B cell (primary cell): Measurements from ENCODE around the gene WDR6.

Experiments used
- EZH2 ChIP-seq: IDR thresholded peaks from 2 replicates; pipeline ENCODE4 v1.6.1; 2012; ENCODE audit warnings: borderline replicate concordance, low read depth, mild to moderate bottlenecking, moderate library complexity, low read length; ENCODE audit not compliant: insufficient read depth, poor library complexity, severe bottlenecking
- TF ChIP-seq, protein P1 (sequence below): fragments of 200-600 bp; IDR thresholded peaks from one replicate; pipeline ENCODE4 v1.8.0; 2022; ENCODE audit warnings: antibody characterized with exemption, mild to moderate bottlenecking

DNA sequence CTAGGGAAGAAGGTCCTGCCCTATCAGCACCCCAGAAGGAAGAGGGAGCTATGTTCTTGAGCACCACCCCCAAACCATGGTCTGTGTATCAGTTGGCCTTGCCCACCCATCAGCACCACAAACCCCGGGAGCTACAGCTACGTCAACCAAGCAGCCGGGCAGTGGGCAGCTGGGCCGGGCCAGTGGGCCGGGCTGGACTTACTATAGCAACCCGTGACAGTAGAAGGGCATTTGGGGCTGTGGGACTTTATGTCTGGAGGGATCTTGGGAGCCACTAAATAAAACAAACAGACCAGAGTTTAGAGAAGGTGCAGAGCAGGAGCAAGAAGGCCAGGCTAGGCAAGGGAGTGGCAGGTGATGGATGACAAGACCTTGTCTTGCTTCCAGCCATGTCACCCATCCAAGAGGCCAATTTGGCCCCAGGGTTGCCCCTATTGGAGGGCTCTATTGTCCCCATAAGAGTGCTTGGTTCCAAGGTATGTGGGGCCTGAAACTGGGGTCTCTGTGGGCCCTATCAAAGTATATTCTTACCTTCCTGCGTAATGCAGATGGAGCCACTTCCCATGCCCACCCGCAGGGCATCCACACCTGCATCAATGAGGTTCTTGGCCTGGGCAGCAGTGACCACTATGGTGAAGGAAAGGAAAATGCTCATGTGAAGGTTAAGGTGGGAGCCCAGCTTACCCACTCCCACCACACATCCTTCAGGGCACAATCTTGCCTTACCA is 18.8 kb downstream of the WDR6 start:
- TF ChIP-seq, protein P1, sequence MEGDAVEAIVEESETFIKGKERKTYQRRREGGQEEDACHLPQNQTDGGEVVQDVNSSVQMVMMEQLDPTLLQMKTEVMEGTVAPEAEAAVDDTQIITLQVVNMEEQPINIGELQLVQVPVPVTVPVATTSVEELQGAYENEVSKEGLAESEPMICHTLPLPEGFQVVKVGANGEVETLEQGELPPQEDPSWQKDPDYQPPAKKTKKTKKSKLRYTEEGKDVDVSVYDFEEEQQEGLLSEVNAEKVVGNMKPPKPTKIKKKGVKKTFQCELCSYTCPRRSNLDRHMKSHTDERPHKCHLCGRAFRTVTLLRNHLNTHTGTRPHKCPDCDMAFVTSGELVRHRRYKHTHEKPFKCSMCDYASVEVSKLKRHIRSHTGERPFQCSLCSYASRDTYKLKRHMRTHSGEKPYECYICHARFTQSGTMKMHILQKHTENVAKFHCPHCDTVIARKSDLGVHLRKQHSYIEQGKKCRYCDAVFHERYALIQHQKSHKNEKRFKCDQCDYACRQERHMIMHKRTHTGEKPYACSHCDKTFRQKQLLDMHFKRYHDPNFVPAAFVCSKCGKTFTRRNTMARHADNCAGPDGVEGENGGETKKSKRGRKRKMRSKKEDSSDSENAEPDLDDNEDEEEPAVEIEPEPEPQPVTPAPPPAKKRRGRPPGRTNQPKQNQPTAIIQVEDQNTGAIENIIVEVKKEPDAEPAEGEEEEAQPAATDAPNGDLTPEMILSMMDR = no peak
- no peak for TF ChIP-seq EZH2
